ENCODE data around the gene CROCC2. TPM values are rescaled to one million over a fixed set of nuclear protein-coding genes. Genes with fewer than 3 reads are reported as not detected.

CROCC2 gene
- total RNA-seq, 6 donors from 2014 or later, result 0.23 to 17.8 (median 7.6) TPM

- Histone ChIP-seq H3K4me1 (peaks cover 21 to 33% (median 26%) of the 10 kb centered on the region in 4 donors), H3K27me3 (peaks cover 0 to 5% (median 0%) of the 10 kb centered on the region in 4 donors), H3K9me3 (no peaks in the 10 kb centered on the region), H3K27ac (peak overlapping the region in 3 of 4 donors; percentile 33 to 69 (median 64)), H3K4me3 (no peak overlapping the region), H3K36me3 (no peaks in the 10 kb centered on the region)
- WGBS, 2 donors, result 43 to 44% methylated on average over 19 to 35 of the region's 36 CpGs
- ATAC-seq (ENCODE audit: low FRiP score in 2 of 2) (peak; percentile 71), DNase-seq (peak; percentile 60 to 93)
- TF ChIP-seq EP300 (IDR thresholded peaks at IDR 0.05) (no peak), POLR2AphosphoS5 (IDR thresholded peaks at IDR 0.05) (peak in 1 of 2 donors; percentile 39), POLR2A (IDR thresholded peaks at IDR 0.05) (no peak)
- TF ChIP-seq, protein P1, sequence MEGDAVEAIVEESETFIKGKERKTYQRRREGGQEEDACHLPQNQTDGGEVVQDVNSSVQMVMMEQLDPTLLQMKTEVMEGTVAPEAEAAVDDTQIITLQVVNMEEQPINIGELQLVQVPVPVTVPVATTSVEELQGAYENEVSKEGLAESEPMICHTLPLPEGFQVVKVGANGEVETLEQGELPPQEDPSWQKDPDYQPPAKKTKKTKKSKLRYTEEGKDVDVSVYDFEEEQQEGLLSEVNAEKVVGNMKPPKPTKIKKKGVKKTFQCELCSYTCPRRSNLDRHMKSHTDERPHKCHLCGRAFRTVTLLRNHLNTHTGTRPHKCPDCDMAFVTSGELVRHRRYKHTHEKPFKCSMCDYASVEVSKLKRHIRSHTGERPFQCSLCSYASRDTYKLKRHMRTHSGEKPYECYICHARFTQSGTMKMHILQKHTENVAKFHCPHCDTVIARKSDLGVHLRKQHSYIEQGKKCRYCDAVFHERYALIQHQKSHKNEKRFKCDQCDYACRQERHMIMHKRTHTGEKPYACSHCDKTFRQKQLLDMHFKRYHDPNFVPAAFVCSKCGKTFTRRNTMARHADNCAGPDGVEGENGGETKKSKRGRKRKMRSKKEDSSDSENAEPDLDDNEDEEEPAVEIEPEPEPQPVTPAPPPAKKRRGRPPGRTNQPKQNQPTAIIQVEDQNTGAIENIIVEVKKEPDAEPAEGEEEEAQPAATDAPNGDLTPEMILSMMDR (IDR thresholded peaks at IDR 0.05), result peak; percentile 80 to 92 (median 85)
These were observed 7.9 kb downstream of the CROCC2 start for GRCh38 chr2:240913810-240914644.

GRCh38 chr2:240914645-240915525 lies 8.7 kb downstream of the CROCC2 start:
- ATAC-seq (ENCODE audit: low FRiP score in 2 of 2), result no peak
- Histone ChIP-seq H3K4me1 (peaks cover 21 to 33% (median 26%) of the 10 kb centered on the region in 4 donors), H3K36me3 (no peaks in the 10 kb centered on the region), H3K27me3 (peaks cover 0 to 5% (median 0%) of the 10 kb centered on the region in 4 donors), H3K9me3 (no peaks in the 10 kb centered on the region), H3K27ac (peak overlapping the region in 1 of 4 donors; percentile 65), H3K4me3 (no peak overlapping the region)
- TF ChIP-seq, protein P1 (IDR thresholded peaks at IDR 0.05), result no peak
- TF ChIP-seq POLR2AphosphoS5 (IDR thresholded peaks at IDR 0.05) (no peak), EP300 (IDR thresholded peaks at IDR 0.05) (no peak), POLR2A (IDR thresholded peaks at IDR 0.05) (no peak)
- WGBS, 2 donors, result 62 to 93% methylated on average over 7 to 21 of the region's 25 CpGs
- DNase-seq, result peak in 1 of 2 donors; percentile 17

DNA sequence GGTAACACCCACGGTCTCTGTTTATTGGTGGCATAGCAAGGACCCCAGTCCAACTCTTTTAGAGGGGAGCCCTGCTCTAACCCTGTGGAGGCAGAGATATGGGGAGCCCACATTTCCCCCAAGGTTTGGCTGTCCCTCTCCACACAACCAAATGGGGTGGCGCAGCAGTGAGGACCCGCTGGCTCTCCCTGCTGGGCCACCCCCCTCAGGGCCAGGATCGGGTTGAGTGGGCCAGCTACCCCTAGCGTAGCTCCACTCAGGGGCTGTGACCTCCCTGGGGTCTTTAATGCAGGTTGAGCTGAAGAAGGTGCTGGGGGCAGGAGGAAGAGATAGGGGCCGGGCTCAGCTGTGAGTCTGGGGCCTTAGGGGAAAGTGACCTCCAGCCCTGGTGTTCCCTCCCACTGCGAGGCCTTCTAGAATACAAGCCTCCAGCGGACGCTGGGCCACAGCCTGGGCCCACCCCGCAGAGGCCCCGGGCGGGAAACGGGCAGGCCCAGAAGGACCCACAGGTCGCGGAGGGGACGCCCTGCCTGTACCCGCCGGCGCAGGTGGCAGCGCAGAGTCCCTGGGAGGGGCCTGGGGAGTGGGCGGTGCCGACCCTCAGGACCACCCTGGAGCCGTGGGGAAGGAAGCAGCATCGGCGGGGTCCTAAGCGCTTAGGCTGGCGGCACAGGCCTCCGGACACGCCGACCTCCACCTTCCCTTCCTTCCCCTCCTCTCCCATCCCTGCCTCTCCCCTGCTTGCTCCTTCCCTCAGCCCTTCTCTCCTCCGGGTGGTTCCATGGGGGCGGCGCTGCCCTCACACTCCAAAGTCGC lies 9.6 kb downstream of the CROCC2 start:
- 36 to 60% methylated on average over 9 to 33 of the region's 34 CpGs for whole genome bisulfite sequencing, 2 donors
- H3K27ac ChIP-seq, result peak overlapping the region in 1 of 4 donors; percentile 65

DNA sequence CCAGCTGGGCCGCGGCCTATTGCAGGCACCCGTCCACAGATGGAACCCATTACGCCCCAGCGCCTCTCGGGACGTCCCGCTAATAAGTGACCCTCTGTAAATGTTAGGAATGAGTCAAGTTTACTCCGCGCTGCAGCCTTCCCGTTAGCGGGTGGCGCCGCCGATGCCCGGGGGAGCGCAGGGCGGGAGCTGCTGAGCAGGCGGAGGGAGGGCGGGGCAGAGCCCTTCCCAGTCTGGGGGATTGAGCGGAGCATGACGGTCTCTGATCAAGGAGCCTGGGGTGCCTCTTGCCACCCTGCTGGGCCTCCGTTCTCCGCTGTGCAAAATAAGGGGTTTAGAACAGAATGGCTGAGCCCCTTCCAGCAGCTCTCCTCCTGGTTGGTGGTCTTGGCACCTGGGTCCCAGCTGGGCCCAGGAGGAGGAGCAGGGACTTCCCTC lies 10.5 kb downstream of the CROCC2 start:
- 15 to 20% methylated on average over 15 to 19 of the region's 24 CpGs for WGBS, 2 donors
- H3K9me3 ChIP-seq, result no peaks in the 10 kb centered on the region
- H3K27ac ChIP-seq, result peak overlapping the region in 2 of 4 donors; percentile 37 to 49
- TF ChIP-seq POLR2A (IDR thresholded peaks at IDR 0.05), result no peak
- peak; percentile 51 to 75 for TF ChIP-seq POLR2AphosphoS5 (IDR thresholded peaks at IDR 0.05)
- peak in 1 of 4 donors; percentile 44 for TF ChIP-seq EP300 (IDR thresholded peaks at IDR 0.05)
- H3K4me3 ChIP-seq, result no peak overlapping the region
- no peaks in the 10 kb centered on the region for H3K36me3 ChIP-seq
- H3K4me1 ChIP-seq, result peaks cover 21 to 33% (median 26%) of the 10 kb centered on the region in 4 donors
- DNase-seq (peak; percentile 38 to 90), ATAC-seq (ENCODE audit: low FRiP score in 2 of 2) (peak in 1 of 2 donors; percentile 63)
- peaks cover 0 to 5% (median 0%) of the 10 kb centered on the region in 4 donors for H3K27me3 ChIP-seq

More for the DNA sequence above, 9.6 kb downstream of the CROCC2 start:
- ATAC-seq (ENCODE audit: low FRiP score in 2 of 2), result no peak
- TF ChIP-seq POLR2A (IDR thresholded peaks at IDR 0.05) (no peak), EP300 (IDR thresholded peaks at IDR 0.05) (no peak)
- TF ChIP-seq, protein P1 (IDR thresholded peaks at IDR 0.05), result no peak
- DNase-seq, result peak in 1 of 2 donors; percentile 79
- Histone ChIP-seq H3K4me3 (no peak overlapping the region), H3K9me3 (no peaks in the 10 kb centered on the region), H3K36me3 (no peaks in the 10 kb centered on the region), H3K4me1 (peaks cover 21 to 33% (median 26%) of the 10 kb centered on the region in 4 donors), H3K27me3 (peaks cover 0 to 5% (median 0%) of the 10 kb centered on the region in 4 donors)
